Right lobe of liver (tissue), 6 donors: ENCODE data around the gene C16orf46. TPM values are rescaled to one million over a fixed set of nuclear protein-coding genes. Genes with fewer than 3 reads are reported as not detected.

ENCODE experiments used
- ATAC-seq, 4 donors: fragments of 200-7000 bp; cut with Tn5 transposase; one replicate each; pipeline ENCODE4 v1.9.1; 2020; ENCODE audit warnings: mild to moderate bottlenecking in 4 of 4, moderate library complexity in 4 of 4
- DNase-seq, 3 donors: peaks; one replicate each; pipeline ENCODE4 v3.0.0-alpha.2; 2020
- H3K27ac ChIP-seq, 3 donors: fragments of 200-600 bp; one replicate each; pipeline ENCODE4 v1.8.0; 2022
- H3K27me3 ChIP-seq, 2 donors: fragments of 200-600 bp; one replicate each; pipeline ENCODE4 v1.8.0; 2022
- H3K36me3 ChIP-seq, 4 donors: fragments of 200-600 bp; sonication (generic) in 1 of 4; one replicate each; pipeline versions ENCODE4 v1.5.1 to v1.8.0; 2017 to 2022; ENCODE audit warnings: control low read depth in 1 of 4
- H3K4me1 ChIP-seq, 4 donors: fragments of 200-600 bp; sonication (generic) in 1 of 4; one replicate each; pipeline versions ENCODE4 v1.5.1 to v1.8.0; 2017 to 2022; ENCODE audit warnings: control low read depth in 1 of 4
- H3K4me3 ChIP-seq, 3 donors: fragments of 200-600 bp; one replicate each; pipeline ENCODE4 v1.8.0; 2022
- H3K9me3 ChIP-seq, 4 donors: fragments of 200-600 bp; sonication (generic) in 1 of 4; one replicate each; pipeline versions ENCODE4 v1.5.1 to v1.8.0; 2017 to 2022; ENCODE audit warnings: control low read depth in 1 of 4
- POLR2A ChIP-seq: fragments of 450-650 bp; IDR thresholded peaks from one replicate; pipeline ENCODE4 v1.6.1; 2017; ENCODE audit warnings: antibody characterized with exemption, mild to moderate bottlenecking
- WGBS: methylation state at CpG from one replicate; pipeline ENCODE4 v1.1.6; 2018; ENCODE audit warnings: low coverage, low lambda C conversion rate; ENCODE audit not compliant: insufficient coverage; ENCODE audit errors: missing lambda C conversion rate; 5-methylcytosine and 5-hydroxymethylcytosine counted together
- intact Hi-C, 2 donors: fragments of 100-400 bp; cut with DNase I; formaldehyde crosslinking; loops; one replicate each; pipeline versions ENCODE4 v1.11.2 to v1.14.1; 2022
- total RNA-seq, 6 experiments: library from RNA; depleted of rRNA in 2 of 6; stranded (reverse); fragments of >200 nt in 2 of 6; fragmentation: NEBNext Ultra II Directional in 3 of 6; extraction: Animal tissue kit (Norgen Biotek cat#: 25700) in 3 of 6; gene quantifications; one replicate each; pipeline versions ENCODE4 v1.1.0 to v1.2.4, GENCODE V29; 2016 to 2023
- TF ChIP-seq, protein P1 (sequence below), 4 donors: fragments of 200-600 bp in 3 of 4; fragments of 450-650 bp in 1 of 4; IDR thresholded peaks; one replicate each; pipeline versions ENCODE4 v1.5.1 to v1.8.0; 2016 to 2022; ENCODE audit warnings: antibody characterized with exemption in 4 of 4, mild to moderate bottlenecking in 2 of 4
- donor health status: DM: no; HTN: yes; CAD: no.
- donor health status: DM: no; HTN: no; CAD: no.
- donor health status: DM: no; HTN: no; CAD: no.
- donor health status: DM: no; HTN: yes; CAD: no.
- donor health status: DM: no; HTN: yes; CAD: no.

Gene C16orf46
- total RNA-seq, 6 experiments from 2014 or later, result 0.55 to 2.0 (median 1.2) TPM; not detected in 1

DNA sequence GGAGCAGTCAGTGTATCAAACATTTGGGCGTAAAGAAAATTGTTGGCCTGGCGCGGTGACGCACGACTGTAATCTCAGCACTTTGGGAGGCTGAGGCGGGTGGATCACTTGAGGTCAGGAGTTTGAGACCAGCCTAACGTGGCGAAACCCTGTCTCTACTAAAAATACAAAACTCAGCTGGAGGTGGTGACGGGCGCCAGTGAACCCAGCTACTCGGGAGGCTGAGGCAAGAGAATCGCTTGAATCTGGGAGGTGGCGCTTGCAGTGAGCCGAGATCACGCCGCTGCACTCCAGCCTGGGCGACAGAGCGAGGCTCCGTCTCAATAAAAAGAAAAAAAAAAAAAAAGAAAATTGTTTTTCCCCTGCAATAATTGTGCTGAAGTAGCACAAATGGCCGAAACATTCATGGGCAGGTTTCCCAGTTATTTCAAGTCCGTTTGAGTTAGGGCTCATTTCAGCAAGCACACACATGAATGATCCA is 17.8 kb upstream of the C16orf46 start:
- Histone ChIP-seq H3K27ac (peak overlapping the region in 2 of 3 donors; percentile 12 to 59), H3K36me3 (no peaks in the 10 kb centered on the region), H3K4me3 (peak overlapping the region; percentile 87 to 94 (median 92)), H3K9me3 (no peaks in the 10 kb centered on the region), H3K4me1 (peaks cover 0 to 15% (median 5%) of the 10 kb centered on the region in 4 donors), H3K27me3 (no peaks in the 10 kb centered on the region)
- WGBS, result 7% methylated on average over 17 of the region's 21 CpGs
- peak in 1 of 3 donors; percentile 52 for DNase-seq
- intact Hi-C loops, result no loop called here
- ATAC-seq, result no peak
- TF ChIP-seq, protein P1, sequence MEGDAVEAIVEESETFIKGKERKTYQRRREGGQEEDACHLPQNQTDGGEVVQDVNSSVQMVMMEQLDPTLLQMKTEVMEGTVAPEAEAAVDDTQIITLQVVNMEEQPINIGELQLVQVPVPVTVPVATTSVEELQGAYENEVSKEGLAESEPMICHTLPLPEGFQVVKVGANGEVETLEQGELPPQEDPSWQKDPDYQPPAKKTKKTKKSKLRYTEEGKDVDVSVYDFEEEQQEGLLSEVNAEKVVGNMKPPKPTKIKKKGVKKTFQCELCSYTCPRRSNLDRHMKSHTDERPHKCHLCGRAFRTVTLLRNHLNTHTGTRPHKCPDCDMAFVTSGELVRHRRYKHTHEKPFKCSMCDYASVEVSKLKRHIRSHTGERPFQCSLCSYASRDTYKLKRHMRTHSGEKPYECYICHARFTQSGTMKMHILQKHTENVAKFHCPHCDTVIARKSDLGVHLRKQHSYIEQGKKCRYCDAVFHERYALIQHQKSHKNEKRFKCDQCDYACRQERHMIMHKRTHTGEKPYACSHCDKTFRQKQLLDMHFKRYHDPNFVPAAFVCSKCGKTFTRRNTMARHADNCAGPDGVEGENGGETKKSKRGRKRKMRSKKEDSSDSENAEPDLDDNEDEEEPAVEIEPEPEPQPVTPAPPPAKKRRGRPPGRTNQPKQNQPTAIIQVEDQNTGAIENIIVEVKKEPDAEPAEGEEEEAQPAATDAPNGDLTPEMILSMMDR (IDR thresholded peaks at IDR 0.05), result no peak
- peak; percentile 10 for TF ChIP-seq POLR2A

- H3K4me3 ChIP-seq, result no peak overlapping the region
- no peaks in the 10 kb centered on the region for H3K27me3 ChIP-seq
- no peak for TF ChIP-seq POLR2A
- TF ChIP-seq, protein P1 (IDR thresholded peaks at IDR 0.05), result no peak
- no peak for DNase-seq
- ATAC-seq, result no peak
- WGBS, result 94% methylated on average over 5 of the region's 5 CpGs
- H3K9me3 ChIP-seq, result no peaks in the 10 kb centered on the region
- no peak overlapping the region for H3K27ac ChIP-seq
- peaks cover 0 to 20% (median 7%) of the 10 kb centered on the region in 4 donors for H3K4me1 ChIP-seq
- intact Hi-C loops, result no loop called here
- H3K36me3 ChIP-seq, result no peaks in the 10 kb centered on the region
Measured at GRCh38 chr16:81088836-81089235, 11.8 kb upstream of the C16orf46 start.

DNA sequence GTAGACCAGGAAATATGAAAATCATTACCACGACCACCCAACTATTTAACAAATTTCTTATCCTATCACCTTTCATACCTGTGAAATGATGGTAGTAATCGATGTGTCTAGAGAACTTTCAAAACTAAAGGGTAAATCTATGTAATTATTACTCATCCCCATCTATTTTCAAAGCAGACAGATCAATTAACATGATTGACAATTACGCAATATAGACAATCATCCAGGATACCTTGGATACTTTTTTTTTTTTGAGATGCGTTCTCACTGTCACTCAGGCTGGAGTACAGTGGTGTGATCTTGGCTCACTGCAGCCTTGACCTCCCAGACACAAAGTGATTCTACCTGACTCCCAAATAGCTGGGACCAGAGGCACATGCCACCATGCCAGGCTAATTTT is 4.0 kb upstream of the C16orf46 start:
- intact Hi-C loops, result no loop called here
- TF ChIP-seq, protein P1 (IDR thresholded peaks at IDR 0.05), result no peak
- no peak for TF ChIP-seq POLR2A
- Histone ChIP-seq H3K27me3 (no peaks in the 10 kb centered on the region), H3K27ac (no peak overlapping the region), H3K4me3 (no peak overlapping the region), H3K36me3 (peaks cover 0 to 2% (median 0%) of the 10 kb centered on the region in 4 donors), H3K9me3 (no peaks in the 10 kb centered on the region), H3K4me1 (peaks cover 0 to 4% (median 2%) of the 10 kb centered on the region in 4 donors)
- WGBS, result 73% methylated on average over 4 of the region's 4 CpGs
- ATAC-seq (no peak), DNase-seq (no peak)

DNA sequence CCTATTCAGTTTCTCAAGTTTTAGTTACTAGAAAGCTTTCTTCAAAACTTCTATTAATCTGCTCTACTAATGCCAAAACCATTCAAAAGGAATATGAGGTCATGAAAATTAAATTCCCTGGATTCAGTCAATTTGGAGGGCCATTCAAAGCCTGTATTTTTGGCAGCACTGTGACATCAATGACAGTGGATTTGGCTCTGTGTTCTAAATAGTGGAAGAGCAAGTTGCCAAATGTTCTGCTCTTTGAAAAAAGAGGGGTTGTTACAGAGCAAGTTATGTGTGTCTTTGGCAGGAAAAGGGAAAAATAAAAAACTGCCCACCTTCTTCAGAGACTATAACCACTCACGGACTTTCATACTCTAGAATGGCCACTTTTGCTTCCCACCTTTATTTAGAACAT is 3.2 kb upstream of the C16orf46 start:
- DNase-seq (no peak), ATAC-seq (no peak)
- Histone ChIP-seq H3K27me3 (no peaks in the 10 kb centered on the region), H3K4me3 (no peak overlapping the region), H3K9me3 (no peaks in the 10 kb centered on the region), H3K4me1 (peaks cover 0 to 4% (median 2%) of the 10 kb centered on the region in 4 donors), H3K36me3 (peaks cover 0 to 2% (median 0%) of the 10 kb centered on the region in 4 donors), H3K27ac (no peak overlapping the region)
- TF ChIP-seq POLR2A, result no peak
- TF ChIP-seq, protein P1 (IDR thresholded peaks at IDR 0.05), result no peak
- 80% methylated on average over 1 of the region's 1 CpG for WGBS
- intact Hi-C loops, result no loop called here
